Activated CD8-positive, alpha-beta memory T cell treated with anti-CD3 and anti-CD28 coated beads, Interleukin-2, amount 50 U/mL, for 24 hours (primary cell): Measurements from ENCODE around the gene NRIP2.

ENCODE experiments used
- DNase-seq: peaks from one replicate; pipeline ENCODE4 v3.0.0-alpha.2; 2020; ENCODE audit errors: extremely low read depth

The NRIP2 gene

DNA sequence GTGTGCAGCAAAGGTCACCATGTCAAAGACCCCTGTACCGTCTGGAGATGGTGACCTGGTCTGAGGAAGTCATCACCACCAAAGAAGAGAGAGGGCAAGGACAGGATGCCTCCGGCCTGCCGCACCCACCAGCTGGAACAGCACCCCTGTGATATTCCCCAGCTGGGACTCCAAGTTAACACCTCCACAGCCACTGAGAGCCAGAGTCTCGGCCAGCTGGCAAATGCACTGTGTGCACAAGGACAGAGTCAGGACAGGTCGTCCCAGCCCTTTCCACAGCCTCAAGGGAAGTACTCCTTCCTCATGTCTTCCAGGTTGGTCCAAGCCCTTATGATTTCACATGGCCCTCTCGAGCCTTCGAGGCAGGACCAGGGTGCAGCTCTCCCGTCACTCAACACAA lies 59.4 kb downstream of the NRIP2 start:
- DNase-seq, result no peak
